PC-9 (cell line): Measurements from ENCODE around the gene CFAP251. TPM values are rescaled to one million over a fixed set of nuclear protein-coding genes. Genes with fewer than 3 reads are reported as not detected.

Experiments
- BruUV-seq: library from RNA; stranded (reverse); fragments of 400-500 nt; replicated peaks from 2 replicates; lab custom pipeline; 2021; lab: Mats Ljungman, UMichigan
- CTCF ChIA-PET: fragments of 300-600 bp; sonication (Branson Sonifier 250); formaldehyde crosslinking; loops from one replicate; lab custom pipeline; 2022; ENCODE audit warnings: antibody characterized with exemption; lab: Charles Lee
- POLR2A ChIA-PET: fragments of 300-600 bp; sonication (Branson Sonifier 250); formaldehyde crosslinking; loops from one replicate; lab custom pipeline; 2022; ENCODE audit warnings: antibody characterized with exemption; ENCODE audit not compliant: unreplicated experiment; lab: Charles Lee
- DNase-seq, 2 experiments: peaks; one replicate each; pipeline versions ENCODE4 v3.0.0 to v3.0.0-alpha.2; 2015 to 2022; ENCODE audit warnings: mixed read lengths in 1 of 2
- H2AFZ ChIP-seq: fragments of 200-600 bp; sonication (generic); 2 replicates; pipeline ENCODE4 v1.8.1; 2017; ENCODE audit warnings: antibody characterized with exemption
- H3F3A ChIP-seq: fragments of 200-600 bp; sonication (generic); 2 replicates; pipeline ENCODE4 v1.8.1; 2017; ENCODE audit warnings: antibody characterized with exemption, mild to moderate bottlenecking, low read depth; ENCODE audit not compliant: insufficient read depth
- H3K27ac ChIP-seq: fragments of 200-600 bp; sonication (generic); 2 replicates; pipeline ENCODE4 v1.6.1; 2016; ENCODE audit warnings: mixed run types
- H3K27me3 ChIP-seq: fragments of 200-600 bp; sonication (generic); 2 replicates; pipeline ENCODE4 v1.6.1; 2016; ENCODE audit warnings: low read depth, mixed run types; ENCODE audit not compliant: insufficient read depth
- H3K36me3 ChIP-seq: fragments of 200-600 bp; sonication (generic); 2 replicates; pipeline ENCODE4 v1.6.1; 2016; ENCODE audit warnings: low read depth, mixed run types
- H3K4me1 ChIP-seq: fragments of 200-600 bp; sonication (generic); replicated peaks from 2 replicates; pipeline ENCODE4 v1.6.1; 2016; ENCODE audit warnings: mixed run types; ENCODE audit not compliant: insufficient read depth
- H3K4me2 ChIP-seq: fragments of 200-600 bp; sonication (generic); 2 replicates; pipeline ENCODE4 v1.6.1; 2017; ENCODE audit warnings: mixed run types
- H3K4me3 ChIP-seq: fragments of 200-600 bp; sonication (generic); 2 replicates; pipeline ENCODE4 v1.6.1; 2016; ENCODE audit warnings: mixed run types
- H3K79me2 ChIP-seq: fragments of 200-600 bp; sonication (generic); 2 replicates; pipeline ENCODE4 v1.6.1; 2017; ENCODE audit warnings: low read depth, mixed run types
- H3K9me2 ChIP-seq: fragments of 200-600 bp; sonication (generic); 2 replicates; pipeline ENCODE4 v1.8.1; 2017; ENCODE audit warnings: mild to moderate bottlenecking; ENCODE audit not compliant: insufficient read depth
- H3K9me3 ChIP-seq: fragments of 200-600 bp; sonication (generic); 2 replicates; pipeline ENCODE4 v1.8.1; 2016; ENCODE audit warnings: low read depth; ENCODE audit not compliant: insufficient read depth
- H4K20me1 ChIP-seq: fragments of 200-600 bp; sonication (generic); 2 replicates; pipeline ENCODE4 v1.8.1; 2017; ENCODE audit not compliant: insufficient read depth
- EZH2 ChIP-seq: fragments of 200-600 bp; sonication (generic); IDR thresholded peaks from 2 replicates; pipeline ENCODE4 v1.8.0; 2017; ENCODE audit warnings: antibody characterized with exemption, low read depth
- intact Hi-C: fragments of 100-400 bp; cut with micrococcal nuclease; formaldehyde crosslinking; loops from one replicate; pipeline ENCODE4 v1.10.0; 2022; ENCODE audit not compliant: unreplicated experiment
- total RNA-seq: library from RNA; stranded (reverse); gene quantifications from 2 replicates; pipeline ENCODE4 v1.2.3, GENCODE V29; 2021
- TF ChIP-seq, protein P1 (sequence below): fragments of 200-600 bp; sonication (generic); conservative IDR thresholded peaks from 2 replicates; pipeline ENCODE4 v1.6.1; 2017; ENCODE audit warnings: mixed run types, antibody characterized with exemption, mild to moderate bottlenecking, moderate library complexity

CFAP251 gene
- total RNA-seq, 1 experiment from 2014 or later, result 4.3 TPM

DNA sequence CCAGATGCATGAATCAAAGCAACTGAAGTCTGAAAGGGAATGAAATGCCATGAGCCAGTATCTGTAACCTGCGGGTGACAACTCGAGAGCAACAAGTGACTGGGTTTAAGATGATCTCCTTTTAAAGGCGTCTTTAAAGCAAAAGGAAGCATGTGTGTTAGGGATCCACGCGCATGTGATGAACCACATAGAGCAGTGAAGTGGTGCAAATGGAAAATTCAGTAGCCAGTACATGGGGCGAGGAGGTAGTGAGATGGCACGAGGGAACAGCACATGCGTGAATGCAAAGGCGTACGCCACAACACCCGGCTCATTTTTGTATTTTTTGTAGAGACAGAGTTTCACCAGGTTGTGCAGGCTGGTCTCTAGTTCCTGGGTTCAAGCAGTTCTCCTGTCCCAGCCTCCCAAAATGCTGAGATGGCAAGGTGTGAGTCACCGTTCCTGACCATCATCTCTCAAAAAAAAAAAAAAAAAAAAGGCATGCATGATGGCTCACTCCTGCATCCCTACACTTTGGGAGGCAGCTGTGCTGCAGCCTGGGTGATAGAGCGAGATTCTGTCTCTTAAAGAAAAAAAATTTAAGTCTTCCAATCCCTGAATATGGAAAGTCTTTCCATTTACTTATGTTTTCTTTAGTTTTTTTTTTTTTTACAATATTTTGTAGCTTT is 78.7 kb downstream of the CFAP251 start:
- ChIA-PET POLR2A (no interaction called here), CTCF (interaction anchor here (0.7 kb wide), 1 partner anchor 57 kb away, joined by 4 read pairs; no protein-coding TSS in a partner anchor)
- Histone ChIP-seq H3K9me2 (no peaks in the 10 kb centered on the region), H3K4me1 (no peaks in the 10 kb centered on the region; the same call in 1 of the 2 replicates), H4K20me1 (no peaks in the 10 kb centered on the region), H3K27me3 (no peaks in the 10 kb centered on the region), H3K9me3 (no peaks in the 10 kb centered on the region), H3K27ac (no peak overlapping the region), H3K4me2 (no peak overlapping the region), H3K79me2 (no peaks in the 10 kb centered on the region), H3K4me3 (no peak overlapping the region), H3F3A (peaks cover 5% of the 10 kb centered on the region; the same call in 1 of the 2 replicates), H2AFZ (no peak overlapping the region), H3K36me3 (no peaks in the 10 kb centered on the region)
- BruUV-seq, result no TSS peak
- intact Hi-C loops, result no loop called here
- DNase-seq, result no peak
- TF ChIP-seq, protein P1, sequence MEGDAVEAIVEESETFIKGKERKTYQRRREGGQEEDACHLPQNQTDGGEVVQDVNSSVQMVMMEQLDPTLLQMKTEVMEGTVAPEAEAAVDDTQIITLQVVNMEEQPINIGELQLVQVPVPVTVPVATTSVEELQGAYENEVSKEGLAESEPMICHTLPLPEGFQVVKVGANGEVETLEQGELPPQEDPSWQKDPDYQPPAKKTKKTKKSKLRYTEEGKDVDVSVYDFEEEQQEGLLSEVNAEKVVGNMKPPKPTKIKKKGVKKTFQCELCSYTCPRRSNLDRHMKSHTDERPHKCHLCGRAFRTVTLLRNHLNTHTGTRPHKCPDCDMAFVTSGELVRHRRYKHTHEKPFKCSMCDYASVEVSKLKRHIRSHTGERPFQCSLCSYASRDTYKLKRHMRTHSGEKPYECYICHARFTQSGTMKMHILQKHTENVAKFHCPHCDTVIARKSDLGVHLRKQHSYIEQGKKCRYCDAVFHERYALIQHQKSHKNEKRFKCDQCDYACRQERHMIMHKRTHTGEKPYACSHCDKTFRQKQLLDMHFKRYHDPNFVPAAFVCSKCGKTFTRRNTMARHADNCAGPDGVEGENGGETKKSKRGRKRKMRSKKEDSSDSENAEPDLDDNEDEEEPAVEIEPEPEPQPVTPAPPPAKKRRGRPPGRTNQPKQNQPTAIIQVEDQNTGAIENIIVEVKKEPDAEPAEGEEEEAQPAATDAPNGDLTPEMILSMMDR, result no peak
- TF ChIP-seq EZH2, result no peak

DNA sequence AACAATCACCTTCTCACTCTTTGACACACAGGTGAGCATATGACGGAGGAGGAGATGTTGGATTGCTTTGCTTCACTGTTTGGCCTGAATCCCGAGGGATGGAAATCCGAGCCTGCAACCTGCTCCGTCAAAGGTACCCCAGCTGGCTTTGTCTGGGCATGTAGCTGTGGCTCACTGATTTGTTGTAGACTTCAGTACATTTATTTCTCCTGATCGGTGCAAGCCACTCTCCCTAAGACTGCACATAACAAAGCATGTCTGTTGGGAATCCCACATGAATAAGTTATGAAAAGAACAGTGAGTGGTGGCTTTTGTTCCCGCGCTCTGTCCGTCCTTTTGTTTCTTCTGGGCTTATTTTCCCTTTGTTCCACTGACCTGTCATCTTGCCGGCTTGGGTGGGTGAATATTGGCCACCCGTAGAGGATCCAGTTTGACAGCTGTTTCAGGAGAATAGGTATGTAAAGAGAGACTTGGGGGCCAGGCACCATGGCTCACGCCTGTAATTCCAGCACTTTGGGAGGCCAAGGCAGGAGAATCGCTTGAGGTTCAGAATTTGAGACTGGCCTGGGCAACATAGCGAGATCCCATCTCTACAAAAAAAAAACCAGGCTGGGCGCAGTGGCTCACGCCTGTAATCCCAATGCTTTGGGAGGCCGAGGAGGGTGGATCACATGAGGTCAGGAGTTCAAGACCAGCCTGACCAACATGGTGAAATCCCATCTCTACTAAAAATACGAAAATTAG is 83.2 kb downstream of the CFAP251 start:
- CTCF ChIA-PET, result no interaction called here
- intact Hi-C loops, result no loop called here

More for the DNA sequence above, 83.2 kb downstream of the CFAP251 start:
- no peaks in the 10 kb centered on the region for H4K20me1 ChIP-seq
- no peak for DNase-seq
- H3F3A ChIP-seq, result no peaks in the 10 kb centered on the region
- H3K27ac ChIP-seq, result no peak overlapping the region
- no peaks in the 10 kb centered on the region for H3K79me2 ChIP-seq
- H3K36me3 ChIP-seq, result no peaks in the 10 kb centered on the region
- BruUV-seq, result no TSS peak
- H2AFZ ChIP-seq, result no peak overlapping the region
- POLR2A ChIA-PET, result interaction anchor here (0.9 kb wide), 1 partner anchor 821 kb away, joined by 6 read pairs; no protein-coding TSS in a partner anchor
- TF ChIP-seq, protein P1, result no peak
- TF ChIP-seq EZH2, result no peak
- H3K9me3 ChIP-seq, result no peaks in the 10 kb centered on the region
- no peaks in the 10 kb centered on the region for H3K27me3 ChIP-seq
- H3K4me3 ChIP-seq, result no peak overlapping the region
- no peaks in the 10 kb centered on the region for H3K9me2 ChIP-seq
- no peaks in the 10 kb centered on the region for H3K4me1 ChIP-seq
- no peak overlapping the region for H3K4me2 ChIP-seq
